HG03097 (cell line): Measurements from ENCODE around the gene SLC25A47.
"Not testable (repeated sequence)": the region's sequence is repeated elsewhere in the genome, so short reads cannot be mapped to it uniquely, and the experiment has no call there.

Experiments
- ATAC-seq: cut with Tn5 transposase; IDR thresholded peaks from one replicate; pipeline ENCODE4 v1.9.1; 2021; ENCODE audit not compliant: unreplicated experiment, low FRiP score

Gene SLC25A47, protein sequence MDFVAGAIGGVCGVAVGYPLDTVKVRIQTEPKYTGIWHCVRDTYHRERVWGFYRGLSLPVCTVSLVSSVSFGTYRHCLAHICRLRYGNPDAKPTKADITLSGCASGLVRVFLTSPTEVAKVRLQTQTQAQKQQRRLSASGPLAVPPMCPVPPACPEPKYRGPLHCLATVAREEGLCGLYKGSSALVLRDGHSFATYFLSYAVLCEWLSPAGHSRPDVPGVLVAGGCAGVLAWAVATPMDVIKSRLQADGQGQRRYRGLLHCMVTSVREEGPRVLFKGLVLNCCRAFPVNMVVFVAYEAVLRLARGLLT

DNA sequence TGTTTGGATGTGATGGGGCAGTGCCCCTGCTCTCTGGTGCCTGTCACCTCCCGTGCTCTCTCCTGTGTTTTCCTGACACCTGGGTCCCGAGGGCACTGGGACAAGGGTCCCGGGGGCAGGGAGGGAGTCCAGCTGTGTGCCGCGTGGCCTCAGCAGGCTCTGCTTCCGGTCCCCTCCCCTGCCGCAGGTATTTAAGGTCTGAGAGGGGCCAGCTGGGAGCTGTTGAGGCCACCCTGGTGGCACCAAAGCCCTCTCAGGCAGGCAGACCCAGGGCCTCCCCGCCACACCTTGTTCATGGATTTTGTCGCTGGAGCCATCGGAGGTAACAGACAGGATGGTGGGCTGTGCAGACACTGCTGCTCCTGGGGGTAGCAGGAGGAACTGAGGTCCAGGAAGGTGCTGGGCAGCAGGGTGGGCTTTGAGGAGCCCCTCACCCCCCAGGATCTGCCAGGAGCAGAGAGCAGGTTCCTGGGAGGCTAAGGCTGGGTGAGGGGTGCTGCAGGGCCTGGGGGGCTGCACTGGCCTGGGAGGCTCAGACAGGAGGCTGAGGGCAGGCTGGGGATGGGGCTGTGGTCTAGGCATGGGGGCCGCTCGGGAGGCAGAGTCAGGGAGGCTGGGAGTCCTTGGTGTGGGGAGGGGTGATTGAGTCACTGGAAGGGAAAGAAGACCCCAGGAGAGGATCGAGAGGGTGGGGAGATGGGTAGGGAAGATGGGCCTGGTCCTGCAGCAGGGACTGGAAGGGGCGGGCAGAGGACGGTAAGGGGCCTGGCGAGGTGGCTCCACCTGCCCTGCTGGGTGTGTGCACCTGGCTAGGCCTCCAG, at the start of gene SLC25A47:
SLC25A47 (plus strand) TSS at position 219 of the 821 bp plus-strand sequence; CDS start at position 295, 76 bp downstream.
- no peak for ATAC-seq

DNA sequence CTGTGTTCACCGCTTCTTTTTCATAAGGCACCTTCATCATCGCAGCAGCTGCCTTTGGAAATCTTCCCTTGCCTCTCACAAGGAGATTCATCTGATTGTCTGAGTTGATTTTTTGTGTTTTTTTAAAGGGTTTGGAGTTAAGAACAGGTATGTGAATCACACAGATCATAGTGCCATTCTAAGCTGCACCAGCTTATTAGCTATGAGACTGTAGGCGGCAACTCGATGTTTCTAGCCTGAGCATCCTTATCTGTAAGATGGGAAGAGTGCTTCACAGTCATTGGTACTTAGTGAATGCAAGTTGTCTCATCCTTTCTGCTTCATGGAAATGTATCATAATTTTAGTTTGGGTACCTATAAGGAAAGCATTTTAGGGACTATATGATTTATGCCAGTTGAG, 48.9 kb upstream of the SLC25A47 start:
- no peak for ATAC-seq

DNA sequence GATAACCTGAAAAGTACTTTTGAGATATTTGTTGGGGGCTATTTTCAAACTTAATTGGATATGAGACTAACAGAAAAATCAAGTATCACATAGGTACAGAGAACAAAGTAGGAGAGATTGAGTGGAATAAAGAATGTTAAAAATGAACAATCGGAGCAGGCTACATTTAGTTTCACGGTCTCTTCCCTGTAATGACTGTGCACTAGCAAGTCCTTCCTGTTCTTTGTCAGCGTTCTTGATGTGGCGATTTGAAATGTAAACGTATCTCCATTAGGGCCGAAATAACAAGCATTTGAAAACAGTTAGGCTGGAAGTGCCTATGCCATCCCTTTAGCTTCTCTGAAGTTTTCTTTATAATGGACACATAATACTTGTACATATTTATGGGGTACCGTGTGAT, 47.9 kb upstream of the SLC25A47 start:
- ATAC-seq = no peak

DNA sequence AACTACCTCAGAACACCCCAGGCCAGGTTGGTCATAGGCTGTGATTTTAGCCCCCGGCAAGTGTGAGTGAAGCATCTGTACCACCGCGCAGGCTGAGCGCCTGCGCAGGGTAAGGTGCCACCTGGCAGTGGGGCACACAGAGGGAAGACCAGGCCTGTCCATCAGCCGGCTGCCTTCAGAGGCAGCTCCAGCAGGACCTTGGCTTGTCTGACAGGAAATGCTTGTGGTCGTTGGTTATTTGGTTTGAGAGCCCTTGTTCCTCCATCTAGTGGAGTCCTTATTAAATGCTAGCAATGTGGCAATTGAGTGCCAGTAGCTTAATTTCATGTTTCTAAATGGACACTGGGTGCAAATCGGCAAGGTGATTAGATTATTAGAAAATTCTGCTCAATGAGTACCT, 44.4 kb upstream of the SLC25A47 start:
- peak; percentile 58 for ATAC-seq

DNA sequence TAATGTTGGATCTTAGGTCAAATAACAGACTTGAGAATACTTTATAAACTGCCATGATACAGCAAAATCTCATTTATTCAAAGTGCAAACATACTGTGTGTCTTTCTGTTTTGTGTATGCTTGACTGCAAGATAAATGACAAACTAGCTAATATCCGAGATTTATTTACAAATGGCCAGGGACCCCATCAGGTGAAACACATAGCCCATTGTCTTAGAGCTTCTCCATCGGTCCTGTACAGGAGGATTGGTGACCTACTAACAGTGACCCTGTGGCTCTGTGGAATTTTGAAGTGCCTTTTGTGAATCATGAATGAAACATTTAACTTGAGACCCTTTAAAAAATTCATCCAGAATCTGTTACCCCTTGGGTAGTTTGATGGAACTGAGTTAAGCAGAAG, 44.0 kb upstream of the SLC25A47 start:
- no peak for ATAC-seq

DNA sequence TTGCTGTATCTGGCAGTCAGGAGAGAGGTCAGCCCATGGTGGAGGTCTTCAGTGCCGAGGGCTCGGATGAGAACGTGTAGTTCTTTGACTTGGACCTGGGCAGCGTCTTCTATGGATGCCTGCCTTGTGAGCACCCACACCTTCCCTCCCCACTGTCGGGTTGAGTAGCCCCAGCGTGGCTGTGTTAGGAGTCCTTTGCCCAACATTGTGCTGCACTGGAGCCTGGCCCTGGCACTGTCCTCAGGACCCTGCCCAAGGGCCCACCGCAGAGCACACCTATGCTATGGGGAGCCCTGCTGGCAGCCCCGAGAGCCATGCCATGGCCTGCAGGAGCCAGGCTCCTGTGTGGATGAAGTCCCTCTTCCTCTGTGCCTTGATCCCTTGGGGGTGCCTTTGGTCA, 43.6 kb upstream of the SLC25A47 start:
- no peak for ATAC-seq

DNA sequence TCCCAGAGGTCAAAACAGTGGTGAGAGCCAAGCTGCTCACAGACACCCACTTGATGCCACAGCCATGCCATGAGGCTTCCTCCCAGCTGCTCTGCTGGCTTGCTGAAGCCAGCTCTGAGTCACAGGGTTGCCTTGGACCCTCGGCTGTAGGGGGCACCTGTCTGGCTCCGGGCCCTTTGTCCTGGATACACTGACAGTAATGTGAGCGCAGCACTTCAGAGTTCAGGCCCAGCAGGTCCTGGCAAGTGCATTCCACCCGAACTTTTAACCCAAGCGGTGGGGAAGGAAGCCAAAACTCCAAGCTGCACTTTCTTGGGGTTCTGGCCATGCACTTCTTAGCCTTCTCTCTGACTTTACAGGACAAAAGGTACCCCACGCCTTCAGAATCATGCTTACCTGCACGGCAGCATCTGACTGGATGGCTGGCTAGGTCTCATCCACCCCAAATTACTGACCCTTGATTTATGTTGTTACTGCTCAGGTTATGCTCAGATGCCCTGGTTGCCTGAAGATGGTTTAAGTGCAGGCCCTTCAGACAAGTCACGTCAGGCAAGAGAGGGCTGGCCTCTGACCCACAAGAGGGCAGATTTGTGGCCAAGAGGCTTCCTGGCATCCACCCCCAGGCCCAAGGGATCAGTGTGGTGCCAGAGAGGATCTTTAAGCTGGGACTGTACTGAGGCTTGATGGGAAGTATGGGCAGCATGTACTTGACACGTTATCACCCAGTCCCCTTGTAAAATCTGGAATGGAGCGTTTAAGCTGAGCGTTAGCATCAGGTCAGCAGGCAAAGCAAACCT, 41.7 kb upstream of the SLC25A47 start:
- no peak for ATAC-seq

DNA sequence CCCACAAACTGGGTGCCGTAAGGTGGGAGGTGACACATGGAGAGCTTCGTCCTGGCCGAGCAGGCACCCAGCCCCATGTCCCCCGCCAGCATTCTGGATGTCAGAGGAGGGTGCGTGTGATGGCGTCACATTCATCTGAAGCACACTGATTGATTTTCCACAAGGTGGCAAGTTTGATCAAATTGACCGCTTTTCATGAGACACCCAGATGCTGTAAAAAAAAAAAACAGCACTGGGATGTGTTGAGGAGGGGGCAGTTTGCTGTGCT, 41.1 kb upstream of the SLC25A47 start:
- ATAC-seq = no peak

DNA sequence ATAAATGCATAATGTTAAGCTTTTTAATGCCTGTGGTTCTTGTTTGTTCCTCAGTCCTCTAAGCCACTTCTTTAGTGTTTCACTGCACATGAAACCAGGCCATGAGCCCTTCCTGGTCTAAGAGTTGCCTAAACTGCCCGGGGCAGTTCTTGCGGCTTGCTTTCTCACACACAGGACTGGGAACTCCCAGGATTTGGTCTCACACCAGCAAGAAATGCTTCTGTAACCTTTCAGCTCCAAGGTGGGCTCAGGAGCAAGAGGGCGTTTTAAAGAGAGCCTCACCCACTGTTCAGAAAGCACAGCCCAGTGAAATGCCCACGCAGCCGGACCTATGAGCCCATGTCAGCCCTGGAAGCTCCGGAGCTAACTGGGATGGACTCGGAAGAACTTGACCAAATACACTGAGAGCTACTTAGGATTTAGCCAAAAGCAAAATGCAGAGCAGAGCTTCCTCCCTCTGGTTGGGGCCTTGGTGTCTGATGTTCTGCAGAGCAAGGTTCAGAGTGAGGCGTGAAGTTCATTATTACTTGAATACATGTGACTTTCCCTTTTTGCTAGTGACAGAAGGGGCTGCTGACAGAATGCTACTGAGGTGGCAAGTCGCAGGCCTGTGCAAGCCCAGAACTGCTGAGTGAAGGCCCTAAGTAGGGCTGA, 40.2 kb upstream of the SLC25A47 start:
- ATAC-seq = no peak

DNA sequence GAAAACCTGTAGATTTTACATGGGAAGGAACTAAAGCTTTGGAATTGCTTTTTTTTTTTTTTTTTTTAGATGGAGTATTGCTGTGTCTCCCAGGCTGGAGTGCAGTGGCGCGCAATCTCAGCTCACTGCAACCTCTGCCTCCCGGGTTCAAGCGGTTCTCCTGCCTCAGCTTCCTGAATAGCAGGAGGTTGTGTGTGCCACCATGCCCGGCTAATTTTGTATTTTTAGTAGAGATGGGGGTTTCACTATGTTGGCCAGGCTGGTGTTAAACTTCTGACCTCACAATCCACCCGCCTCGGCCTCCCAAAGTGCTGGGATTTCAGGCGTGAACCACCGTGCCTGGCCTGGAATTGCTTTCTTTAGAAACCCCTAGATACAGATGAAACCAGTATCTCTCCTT, 39.7 kb upstream of the SLC25A47 start:
- ATAC-seq = not testable (repeated sequence)

DNA sequence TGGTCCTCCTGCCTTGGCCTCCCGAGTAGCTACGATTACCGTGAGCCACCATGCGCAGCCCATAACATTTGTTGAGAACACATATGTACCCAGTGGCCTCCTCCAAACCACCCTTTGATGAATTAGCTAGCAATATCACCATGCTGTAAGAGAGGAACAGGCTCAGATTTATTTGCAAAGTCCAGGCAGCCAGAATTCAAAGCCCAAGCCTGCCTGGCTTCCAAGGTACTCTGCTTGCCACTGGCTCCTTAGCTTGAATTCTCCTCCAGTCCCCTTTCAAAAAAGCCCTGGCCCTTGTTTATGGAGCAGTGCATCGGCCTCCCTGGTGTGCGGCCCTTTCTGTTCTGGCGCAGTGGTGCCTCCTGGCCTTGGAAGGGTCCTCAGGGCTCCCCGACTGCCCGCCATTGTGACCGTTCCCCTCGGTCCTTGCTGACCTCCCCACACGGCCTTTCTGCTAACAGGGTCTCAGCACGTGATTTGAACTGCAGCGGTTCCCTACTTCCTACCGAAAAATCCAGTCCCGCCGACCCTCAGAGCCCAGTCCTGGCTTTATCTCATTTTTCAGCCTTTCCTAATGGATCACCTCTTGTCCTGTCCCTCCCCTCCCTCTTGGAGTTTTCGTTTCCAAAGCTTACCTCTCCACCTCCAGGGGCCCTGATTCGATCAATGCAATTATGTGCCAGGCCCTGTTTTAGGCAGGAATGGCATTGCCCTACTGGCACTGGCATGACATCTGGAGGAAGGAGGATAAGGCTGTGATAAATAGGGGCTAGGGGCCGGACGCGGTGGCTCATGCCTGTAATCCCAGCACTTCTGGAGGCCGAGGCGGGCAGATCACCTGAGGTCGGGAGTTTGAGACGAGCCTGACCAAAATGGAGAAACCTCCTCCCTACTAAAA, 38.9 kb upstream of the SLC25A47 start:
- no peak for ATAC-seq

DNA sequence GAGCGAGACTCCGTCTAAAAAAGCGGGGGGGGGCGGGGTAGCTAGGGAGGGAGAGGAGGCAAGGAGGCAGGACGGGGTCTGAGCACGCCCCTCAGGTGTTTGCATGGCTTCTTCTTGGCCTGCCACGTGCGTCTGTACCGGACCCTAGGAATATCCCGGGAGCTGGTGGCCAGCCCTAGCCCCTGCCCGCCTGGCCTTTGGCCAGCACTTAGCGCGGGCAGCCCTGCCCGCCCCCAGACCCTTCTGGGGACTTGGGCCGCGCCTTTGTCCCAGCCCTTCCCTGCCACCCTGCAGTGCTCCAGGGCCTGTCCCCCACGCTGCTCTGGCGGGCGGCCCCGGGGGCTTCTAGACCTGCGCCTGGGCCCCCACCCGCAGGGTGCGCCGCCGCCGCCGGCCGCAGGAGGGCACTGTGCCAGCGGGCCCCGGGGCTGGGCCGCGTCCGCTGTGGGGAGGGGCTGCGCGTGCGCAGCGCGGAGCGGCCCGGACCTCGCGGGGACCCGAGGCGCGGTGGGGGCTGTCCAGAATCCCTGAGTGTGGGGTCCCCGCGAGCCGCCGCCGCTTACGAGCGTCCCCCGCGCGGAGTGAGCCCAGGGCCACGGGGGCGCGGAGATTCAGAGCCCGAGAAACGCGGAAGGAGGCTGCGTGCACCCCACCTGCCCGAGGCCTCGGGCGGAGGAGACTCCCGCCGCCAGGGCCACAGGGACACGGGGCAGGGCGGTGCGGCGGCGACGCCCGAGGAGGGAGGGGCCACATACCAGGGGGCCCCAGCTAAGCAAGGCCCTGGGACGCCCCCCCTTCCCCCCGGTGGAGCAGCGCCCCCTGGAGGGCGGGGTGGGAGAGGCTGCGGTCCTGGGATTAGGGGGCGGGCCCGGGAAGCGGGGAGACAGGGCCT, 37.9 kb upstream of the SLC25A47 start:
- peak; percentile 82 for ATAC-seq

DNA sequence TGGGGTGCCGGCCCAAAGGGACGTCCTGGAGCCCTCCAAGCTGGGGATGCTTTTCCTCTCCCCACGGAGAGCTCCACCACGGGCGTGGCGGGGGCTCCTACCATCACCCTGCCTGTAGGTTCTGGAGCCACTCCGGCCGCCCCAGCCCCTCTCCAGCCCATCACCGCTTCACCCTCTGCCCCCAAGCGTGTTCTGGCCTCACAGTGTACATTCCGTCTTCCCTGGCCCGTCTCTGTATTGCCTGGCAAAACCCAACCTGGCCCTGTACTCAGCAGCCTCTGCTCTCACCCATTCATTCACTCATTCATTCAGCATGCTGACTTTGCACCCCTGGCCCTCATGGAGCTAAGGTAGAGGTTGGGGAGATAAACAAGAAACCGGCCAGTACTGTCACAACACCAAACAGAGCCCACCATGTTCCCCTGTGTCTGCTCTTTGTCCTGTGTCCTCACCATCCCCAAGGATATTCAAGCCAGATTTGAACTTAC, 37.2 kb upstream of the SLC25A47 start:
- no peak for ATAC-seq

DNA sequence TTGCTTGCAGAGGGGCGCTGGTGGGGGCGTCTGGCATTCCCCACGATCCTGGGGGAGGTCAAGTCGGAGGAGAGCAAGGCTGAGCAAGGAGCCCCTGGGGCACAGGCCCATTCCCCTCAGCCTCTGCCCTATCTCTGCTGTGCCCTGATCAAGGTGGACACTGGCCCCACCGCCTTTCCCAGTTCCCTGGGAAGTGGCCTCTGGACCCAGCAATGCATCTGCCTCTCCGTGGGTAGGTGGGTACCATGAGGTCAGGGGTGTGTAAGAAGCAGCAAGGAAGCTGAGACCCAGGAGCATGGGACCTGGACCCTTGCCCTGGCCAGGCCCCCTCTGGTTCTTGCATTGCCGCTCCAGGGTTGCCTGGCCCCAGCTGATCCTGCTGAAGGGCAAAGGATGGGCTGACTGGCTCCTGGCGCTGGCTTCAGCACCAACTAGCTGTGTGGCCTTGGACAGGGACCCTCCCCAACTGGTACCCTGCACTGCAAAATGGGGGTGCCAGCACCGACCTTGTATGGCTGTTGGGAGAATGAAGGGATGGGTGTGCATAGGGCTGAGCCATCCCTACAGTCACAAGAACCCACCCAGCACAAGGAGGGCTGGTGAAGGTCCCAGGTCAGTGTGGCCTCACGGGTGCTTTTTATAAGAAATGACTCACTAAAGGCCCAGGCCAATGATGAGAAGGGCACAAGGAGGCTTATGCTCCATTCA, 36.5 kb upstream of the SLC25A47 start:
- no peak for ATAC-seq

DNA sequence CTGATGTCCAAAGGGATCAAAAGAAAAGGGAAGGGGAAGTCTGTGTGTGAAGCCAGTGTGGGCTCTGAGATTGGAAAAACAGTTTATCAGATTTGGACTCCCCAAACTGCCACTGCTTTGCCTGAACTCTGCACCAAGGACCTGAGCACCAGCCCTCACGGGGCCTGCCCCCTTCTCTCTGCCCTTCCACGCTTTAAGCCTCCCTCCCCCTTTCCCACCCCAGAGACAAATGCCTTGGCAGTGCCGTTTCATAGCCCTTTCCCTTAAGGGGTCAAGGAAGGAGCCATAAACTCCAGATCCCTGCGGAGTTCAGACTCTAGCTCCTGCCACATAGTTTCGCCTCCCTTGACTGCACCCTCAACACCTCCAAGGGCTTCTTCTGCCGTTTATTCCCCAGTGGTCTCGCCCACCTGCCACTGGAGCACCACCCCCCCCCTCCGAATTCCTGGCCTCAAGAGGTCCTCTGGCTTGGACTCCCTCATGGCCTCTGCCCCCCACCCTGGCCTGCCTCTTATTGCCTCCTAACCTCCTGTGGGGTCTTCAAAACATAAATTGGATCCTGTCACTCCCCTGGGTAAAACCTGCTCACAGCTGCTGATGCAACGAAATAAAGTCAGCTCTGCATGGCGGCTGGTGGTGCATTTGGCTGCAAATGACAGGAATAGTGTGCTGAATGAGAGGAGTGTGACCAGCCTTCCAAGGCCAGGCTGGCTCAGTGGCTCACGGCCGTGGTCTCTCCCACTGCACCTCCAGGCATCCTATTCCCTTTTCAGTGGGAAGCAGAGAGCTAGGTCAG, 35.7 kb upstream of the SLC25A47 start:
- no peak for ATAC-seq

DNA sequence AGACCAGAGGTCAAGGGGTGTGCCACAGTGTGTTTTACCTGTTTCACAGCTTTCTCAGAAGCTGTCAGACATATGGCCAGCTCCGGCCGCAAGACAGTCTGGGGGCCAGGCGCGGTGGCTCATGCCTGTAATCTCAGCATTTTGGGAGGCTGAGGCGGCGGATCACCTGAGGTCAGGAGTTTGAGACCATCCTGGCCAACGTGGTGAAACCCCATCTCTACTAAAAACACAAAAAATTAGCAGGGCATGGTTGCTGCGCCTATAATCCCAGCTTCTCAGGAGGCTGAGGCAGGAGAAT, 35.2 kb upstream of the SLC25A47 start:
- not testable (repeated sequence) for ATAC-seq

DNA sequence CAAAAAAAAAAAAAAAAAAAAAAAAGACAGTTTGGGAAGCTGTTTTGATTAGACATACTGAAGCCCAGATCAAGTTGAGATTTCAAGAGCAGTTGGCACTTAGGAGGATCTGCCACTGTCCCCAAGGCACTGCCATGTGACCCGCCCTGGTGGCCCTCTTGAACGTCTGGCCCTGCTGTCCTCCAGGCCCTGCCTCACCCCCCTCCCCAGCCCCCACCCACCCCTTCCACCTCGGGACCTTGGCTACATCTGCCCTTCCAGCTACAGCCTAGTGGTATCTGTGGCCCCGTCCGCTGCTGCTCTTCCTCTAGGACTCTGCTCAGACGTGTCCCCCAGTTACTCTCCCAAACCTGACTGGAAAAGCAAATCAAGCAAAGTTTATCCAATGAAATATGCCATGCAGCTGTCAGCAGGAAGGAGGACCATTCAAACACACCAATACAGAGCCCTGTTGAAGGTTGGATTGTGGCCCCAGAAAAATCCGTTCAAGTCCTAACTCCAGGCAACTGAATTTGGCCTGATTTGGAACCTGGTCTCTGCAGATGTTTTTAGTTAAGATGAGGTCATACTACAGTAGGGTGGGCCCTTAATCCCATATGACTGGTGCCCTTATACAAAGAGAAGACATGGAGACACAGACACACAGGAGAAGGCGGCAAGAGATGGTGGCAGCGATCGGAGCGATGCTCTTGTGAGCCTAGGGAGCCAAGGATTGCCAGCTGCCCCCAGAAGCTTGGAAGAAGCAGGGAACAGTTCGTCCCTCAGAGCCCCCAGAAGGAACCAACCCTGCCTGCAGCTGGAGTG, 34.6 kb upstream of the SLC25A47 start:
- ATAC-seq = no peak
